ENCODE results near the gene SELENOP. TPM values are rescaled to one million over a fixed set of nuclear protein-coding genes. Genes with fewer than 3 reads are reported as not detected.
"Not testable (repeated sequence)": the region's sequence is repeated elsewhere in the genome, so short reads cannot be mapped to it uniquely, and the experiment has no call there.

The SELENOP gene, protein sequence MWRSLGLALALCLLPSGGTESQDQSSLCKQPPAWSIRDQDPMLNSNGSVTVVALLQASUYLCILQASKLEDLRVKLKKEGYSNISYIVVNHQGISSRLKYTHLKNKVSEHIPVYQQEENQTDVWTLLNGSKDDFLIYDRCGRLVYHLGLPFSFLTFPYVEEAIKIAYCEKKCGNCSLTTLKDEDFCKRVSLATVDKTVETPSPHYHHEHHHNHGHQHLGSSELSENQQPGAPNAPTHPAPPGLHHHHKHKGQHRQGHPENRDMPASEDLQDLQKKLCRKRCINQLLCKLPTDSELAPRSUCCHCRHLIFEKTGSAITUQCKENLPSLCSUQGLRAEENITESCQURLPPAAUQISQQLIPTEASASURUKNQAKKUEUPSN
- 807 TPM for total RNA-seq
- long read RNA-seq, transcript SELENOP-212 (5 exons, 1,047 nt): minor isoform, 10 of 1,573 reads
- long read RNA-seq, transcript SELENOP-208 (6 exons, 787 nt): minor isoform, 14 of 1,573 reads
- long read RNA-seq, transcript SELENOP-214 (5 exons, 2,243 nt): major isoform, 1,283 of 1,573 reads
- long read RNA-seq, transcript SELENOP-213 (3 exons, 653 nt): minor isoform, 5 of 1,573 reads
- long read RNA-seq, partial matches to known transcripts: 201 of 1,573 reads
- long read RNA-seq, other reads (novel, unspliced or antisense): 54 of 1,573 reads

GRCh38 chr5:42811591-42812446, at the start of gene SELENOP:
Gene SELENOP (minus strand): TSS chr5:42811892. CDS start chr5:42808353, 3,539 bp downstream.
- no peak for DNase-seq (ENCODE audit: low spot score)

DNA sequence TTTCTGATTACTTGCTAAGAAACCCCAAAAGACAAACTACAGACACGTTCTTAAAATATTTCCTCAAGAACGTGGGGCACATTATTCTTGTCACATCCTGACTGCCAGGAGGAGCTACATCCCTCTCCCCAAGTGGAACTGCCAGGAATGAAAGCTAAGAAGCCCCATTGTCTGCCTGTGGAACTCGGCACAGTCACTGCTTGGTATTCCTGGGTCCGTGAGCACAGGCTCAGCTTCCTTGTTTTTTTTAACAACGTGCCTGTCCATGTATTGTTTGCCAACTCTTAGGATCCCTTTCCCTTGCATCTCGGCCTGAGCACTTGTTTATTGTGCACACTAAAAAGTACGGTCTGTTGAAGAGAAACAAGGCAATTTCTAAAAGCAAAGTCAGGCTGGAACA, 47.0 kb upstream of the SELENOP start:
- no peak for DNase-seq (ENCODE audit: low spot score)

GRCh38 chr5:42858031-42858643, 46.4 kb upstream of the SELENOP start:
- no peak for DNase-seq (ENCODE audit: low spot score)

GRCh38 chr5:42855811-42856210, 44.1 kb upstream of the SELENOP start:
- DNase-seq (ENCODE audit: low spot score): no peak

DNA sequence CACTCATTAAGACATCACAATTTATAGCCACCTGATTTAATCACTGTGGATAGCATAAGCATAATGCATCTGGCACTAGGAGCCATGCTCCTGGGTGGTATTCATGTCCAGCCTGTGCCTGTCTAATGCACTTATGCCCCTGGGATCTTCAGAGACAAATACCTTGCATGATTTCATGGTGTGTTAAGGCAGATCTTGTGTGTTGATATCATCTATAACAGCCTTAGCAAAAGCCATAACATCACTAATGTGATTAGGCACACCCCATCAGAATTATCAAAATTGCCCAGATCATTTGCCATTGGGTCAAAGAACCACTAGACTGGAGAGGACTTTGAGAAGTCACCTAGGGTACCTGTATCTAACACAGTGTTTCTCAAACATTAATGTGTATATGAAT, 43.7 kb upstream of the SELENOP start:
- no peak for DNase-seq (ENCODE audit: low spot score)

DNA sequence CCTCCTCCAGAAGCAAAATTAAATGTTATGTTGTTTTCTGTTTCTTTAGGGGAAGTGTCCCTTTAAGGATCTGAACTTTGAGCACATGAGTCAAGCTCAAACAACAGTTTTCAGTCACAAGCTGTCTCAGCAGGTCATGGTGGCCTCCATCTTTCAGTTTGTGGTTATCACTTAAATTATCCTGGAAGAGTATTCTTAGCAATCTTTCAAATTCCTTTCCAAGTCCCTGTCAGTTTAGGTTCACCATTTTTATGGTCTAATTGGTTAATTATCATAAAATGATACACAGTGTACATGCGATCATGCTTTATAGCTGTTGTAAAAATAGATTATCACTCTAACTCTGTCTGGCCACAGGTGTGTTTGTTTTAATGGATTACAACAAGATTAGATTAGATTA, 43.1 kb upstream of the SELENOP start:
- DNase-seq (ENCODE audit: low spot score): no peak

- DNase-seq (ENCODE audit: low spot score): no peak
These were observed 41.1 kb upstream of the SELENOP start for GRCh38 chr5:42852826-42853225.

GRCh38 chr5:42851481-42851880, 39.8 kb upstream of the SELENOP start:
- DNase-seq (ENCODE audit: low spot score): no peak

GRCh38 chr5:42848545-42848944, 36.9 kb upstream of the SELENOP start:
- no peak for DNase-seq (ENCODE audit: low spot score)

- DNase-seq (ENCODE audit: low spot score): not testable (repeated sequence)
These were observed 32.7 kb upstream of the SELENOP start for GRCh38 chr5:42844408-42844807.

DNA sequence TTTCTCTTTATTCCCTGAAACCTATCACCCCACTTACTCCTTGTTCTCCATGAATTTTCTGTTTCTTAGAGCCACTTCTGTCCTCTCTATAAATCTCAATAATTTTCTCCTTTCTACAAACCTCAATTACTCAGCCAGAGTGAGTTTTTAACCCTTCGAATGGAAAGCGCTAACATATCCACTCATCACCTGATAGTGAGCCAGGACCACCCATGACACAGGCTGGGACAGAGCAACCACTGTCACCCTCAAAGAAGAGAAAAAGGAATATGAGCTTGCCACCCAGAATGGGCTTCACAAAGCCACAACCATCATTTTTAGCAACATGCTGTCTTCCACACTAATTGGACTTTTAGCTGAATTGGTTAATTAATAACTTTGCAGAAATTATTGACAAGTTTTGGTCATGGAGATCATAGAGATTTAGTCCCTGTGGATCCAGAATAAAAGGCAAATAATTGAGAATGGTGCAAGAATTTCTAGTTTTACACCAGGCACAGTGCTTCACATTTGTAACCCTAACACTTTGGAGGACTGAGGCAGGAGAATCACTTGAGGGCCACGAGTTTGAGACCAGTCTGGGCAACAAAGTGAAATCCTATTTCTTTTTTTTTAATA, 32.1 kb upstream of the SELENOP start:
- DNase-seq (ENCODE audit: low spot score): no peak

DNA sequence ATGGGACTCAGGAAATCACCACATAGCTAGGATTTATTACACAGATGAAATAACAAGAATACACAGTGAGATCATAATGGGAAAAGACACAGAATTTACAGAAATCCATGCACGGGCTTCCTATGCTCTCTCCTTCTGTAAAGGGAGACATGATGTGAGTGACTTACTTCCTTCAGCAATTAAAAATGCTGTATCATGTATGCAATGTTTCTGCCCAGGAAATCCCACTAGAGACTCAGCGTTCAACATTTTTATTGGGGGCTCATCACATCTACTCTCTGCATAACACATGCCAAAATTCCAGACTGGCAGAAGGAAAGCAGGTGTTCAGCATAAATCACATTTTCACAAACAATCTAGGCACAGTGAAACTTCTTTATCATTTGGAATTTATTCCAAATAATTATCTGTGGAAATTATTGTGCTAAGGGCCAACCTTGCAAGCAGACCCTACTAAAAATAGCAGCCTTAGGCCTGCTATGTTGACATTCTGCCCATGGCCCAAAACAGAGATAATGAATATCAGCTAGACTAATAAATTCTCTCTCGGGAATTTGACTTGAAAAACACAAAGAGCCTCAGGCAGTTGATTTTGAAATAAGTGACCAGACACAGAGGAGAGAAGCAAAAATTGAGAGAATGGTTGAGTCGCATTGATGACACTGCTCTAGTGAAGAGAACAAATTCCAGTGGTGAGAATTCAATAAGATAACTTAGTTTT, 31.4 kb upstream of the SELENOP start:
- no peak for DNase-seq (ENCODE audit: low spot score)

DNA sequence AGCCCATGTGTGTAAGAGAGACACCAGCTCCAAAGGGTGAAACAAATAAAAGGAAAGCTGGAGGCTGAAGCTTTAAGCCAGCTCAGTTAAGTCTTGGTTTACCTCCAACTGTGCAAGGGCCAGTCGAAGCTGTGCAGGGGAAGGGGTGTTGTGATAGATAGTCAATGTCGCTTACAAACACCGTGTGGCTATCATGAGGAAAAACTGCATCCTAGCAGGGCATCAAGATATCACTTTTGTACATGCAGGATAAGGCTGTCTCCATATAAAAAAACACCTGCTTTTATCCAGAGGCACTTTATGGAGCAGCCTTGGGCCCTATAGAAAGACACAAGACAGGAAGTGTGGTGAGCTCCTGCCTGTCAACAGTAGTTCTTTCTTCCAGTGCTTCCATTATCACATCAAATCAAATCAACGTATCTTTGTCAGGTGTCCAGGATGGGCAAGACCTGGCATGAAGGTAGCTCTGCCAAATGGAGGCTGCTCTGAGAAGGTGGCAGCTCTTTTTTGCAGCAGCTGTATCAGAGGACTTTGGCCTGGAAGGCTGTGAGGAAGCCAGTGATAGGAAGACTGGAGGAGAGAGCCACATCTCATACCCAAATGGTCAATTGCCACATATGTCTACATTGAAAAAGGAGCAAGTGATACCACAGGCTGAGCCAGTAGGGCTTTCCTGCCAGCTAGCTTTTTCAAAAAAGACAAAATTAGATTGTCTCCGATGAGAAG, 29.3 kb upstream of the SELENOP start:
- no peak for DNase-seq (ENCODE audit: low spot score)

DNA sequence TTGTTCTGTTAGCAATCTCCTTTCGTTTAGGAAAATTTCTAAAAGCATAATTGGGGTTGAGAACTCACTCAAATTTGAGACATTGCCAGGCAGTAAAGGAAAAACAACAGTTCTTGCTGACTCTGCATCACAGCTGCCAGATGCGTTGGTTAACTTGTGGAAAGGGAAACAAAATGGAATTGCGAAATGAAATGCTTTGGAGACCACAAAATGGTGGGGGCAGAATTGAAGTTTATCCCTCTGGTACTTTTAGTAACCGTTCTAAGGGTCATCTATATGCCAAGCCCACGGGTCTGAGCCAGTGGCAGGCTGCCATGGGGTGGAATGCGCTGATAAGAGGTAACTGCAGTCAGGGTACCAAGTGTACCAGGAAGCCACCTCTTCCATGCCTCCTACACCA, 28.6 kb upstream of the SELENOP start:
- DNase-seq (ENCODE audit: low spot score): no peak

DNA sequence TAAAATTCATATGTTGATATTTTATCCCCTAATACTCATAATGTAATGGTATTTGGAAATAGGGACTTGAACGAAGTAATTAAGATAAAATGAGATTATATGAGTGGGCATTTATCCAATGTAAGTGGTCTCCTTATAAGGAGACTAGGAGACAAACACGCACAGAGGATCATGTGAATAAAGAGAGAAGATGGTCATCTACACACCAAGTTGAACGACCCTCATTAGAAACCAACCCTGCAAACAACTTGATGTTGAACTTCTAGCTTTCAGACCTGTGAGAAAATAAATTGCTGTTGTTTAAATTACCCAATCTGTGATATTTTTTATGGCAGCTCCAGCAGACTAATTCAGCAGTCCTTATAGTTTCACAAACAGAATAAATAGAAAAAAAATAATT, 27.5 kb upstream of the SELENOP start:
- no peak for DNase-seq (ENCODE audit: low spot score)

DNA sequence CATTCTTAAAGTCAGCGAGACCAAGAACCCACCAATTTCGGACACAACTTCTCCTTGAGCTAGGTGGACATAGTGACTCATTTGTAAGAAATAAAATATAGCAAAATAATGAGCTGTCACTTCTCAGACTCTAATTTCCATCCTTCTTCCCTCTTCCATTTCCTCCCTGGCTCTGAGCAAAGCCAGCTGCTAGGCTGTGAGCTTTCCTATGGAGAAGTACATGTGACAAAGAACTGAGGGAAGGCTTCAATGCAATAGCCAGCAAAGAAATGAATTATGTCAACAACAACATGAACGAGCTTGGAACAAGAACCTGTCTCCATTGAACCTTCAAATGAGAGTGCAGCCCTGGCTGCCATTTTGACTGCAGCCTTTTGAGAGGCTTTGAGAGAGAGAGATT, 25.9 kb upstream of the SELENOP start:
- DNase-seq (ENCODE audit: low spot score): no peak

DNA sequence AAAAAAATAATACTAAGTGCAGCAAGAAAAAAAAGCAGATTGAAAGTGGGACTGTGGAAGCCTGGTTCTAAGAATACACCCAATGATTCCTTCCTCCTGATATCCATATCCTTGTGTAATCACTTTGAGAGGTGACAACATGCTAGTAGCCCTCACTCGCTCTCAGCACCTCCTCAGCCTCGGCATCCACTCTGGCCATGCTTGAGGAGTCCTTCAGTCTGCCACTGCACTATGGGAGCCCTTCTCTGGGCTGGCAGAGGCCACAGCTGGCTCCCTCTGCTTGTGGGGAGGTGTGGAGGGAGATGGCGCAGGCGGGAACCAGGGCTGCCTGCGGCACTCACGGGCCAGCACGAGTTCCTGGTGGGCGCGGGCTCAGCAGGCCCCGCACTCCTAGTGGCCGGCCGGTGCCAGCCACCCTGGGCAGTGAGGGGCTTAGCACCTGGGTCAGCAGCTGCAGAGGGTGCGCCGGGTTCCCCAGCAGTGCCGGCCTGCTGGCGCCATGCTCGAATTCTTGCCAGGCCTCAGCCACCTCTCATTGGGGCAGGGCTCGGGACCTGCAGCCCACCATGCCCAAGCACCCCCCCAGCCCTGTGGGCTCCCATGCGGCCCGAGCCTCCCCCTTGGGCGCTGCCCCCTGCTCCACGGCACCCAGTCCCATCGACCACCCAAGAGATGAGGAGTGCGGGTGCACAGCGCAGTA, 24.5 kb upstream of the SELENOP start:
- DNase-seq (ENCODE audit: low spot score): no peak

DNA sequence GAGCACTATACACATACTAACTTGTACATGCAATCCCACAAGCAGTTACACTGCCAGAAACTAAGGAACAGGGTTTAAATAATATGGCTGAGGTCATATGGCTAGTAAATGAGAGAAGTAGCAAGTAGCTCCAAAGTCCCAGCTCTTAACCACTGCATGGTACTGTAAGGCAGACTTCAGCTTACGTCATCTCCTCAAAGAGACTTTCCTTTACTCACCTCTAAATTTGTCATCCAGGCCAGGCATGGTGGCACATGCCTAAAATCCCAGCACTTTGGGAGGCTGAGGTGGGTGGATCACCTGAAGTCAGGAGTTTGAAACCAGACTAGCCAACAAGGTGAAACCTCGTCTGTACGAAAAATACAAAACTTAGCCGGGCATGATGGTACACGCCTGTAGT, 20.4 kb upstream of the SELENOP start:
- DNase-seq (ENCODE audit: low spot score): no peak

DNA sequence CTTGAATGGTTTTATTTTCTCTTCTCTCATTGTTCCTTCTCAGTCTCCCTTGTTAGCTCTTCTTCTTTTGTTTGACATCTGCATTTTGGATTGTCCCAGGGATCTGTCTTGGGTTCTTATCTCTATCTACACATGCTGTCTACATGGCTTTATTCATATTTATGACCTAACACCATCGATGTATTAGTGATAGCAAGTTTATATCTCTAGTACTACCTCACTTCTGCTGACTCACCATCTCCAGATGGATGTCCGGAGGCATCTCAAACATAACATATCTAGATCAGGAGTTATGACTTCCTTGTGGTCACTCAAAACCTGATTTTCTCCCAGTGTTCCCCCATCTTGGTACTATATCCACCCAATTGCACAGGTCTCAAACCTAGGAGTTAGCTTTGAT, 19.2 kb upstream of the SELENOP start:
- DNase-seq (ENCODE audit: low spot score): no peak
